ENCODE results near the gene YES1. TPM values are rescaled to one million over a fixed set of nuclear protein-coding genes. Genes with fewer than 3 reads are reported as not detected.

Gene YES1
- total and polyA plus RNA-seq, 2 of the 13 experiments (the other 11 are each of a cell fraction or from before 2014, with no cell fraction given): 17.2 to 70.8 TPM

DNA sequence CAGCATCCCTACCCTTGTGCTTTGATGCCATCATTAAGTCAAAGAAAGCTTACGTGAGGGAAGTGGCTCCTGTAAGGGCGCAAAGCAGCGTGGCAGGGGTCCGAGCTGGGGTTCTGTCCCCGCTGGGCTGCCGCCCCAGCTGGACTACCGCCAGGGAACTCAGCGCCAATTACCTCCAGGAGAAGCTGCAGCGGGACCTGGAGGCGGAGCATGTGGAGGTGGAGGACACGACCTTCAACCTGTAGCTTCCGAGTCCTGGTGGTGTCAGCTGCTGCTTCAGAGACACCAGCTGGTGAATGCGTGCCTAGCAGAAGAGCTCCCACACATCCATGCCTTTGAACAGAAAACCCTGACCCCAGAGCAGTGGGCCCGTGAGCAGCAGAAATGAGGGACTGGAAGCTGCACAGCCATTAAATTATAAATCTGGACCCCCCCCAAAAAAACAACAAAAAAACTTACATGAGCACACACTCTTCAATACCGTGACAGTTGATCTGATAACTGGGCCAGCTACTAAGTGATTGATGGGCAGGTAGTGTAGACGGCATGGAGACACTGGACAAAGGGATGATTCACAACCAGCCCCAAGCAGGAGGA, 20.1 kb upstream of the YES1 start (continued):
- TF ChIP-seq SAFB2 (CRISPR knock-in tag; IDR thresholded peaks at IDR 0.05; ENCODE audit: borderline replicate concordance, low read depth) (no peak; the same call in 1 of the 2 replicates), MTERF4 (CRISPR knock-in tag; IDR thresholded peaks at IDR 0.05) (no peak), ZNF589 (CRISPR knock-in tag; conservative IDR thresholded peaks at IDR 0.05) (no peak), HDAC6 (IDR thresholded peaks at IDR 0.05; ENCODE audit: low read depth, low read length) (no peak), SUZ12 (IDR thresholded peaks at IDR 0.05; ENCODE audit: low read depth, low read length) (no peak), HHEX (CRISPR knock-in tag; IDR thresholded peaks at IDR 0.05) (no peak), ZMYM2 (CRISPR knock-in tag; IDR thresholded peaks at IDR 0.05) (no peak), ZNF235 (CRISPR knock-in tag; IDR thresholded peaks at IDR 0.05; ENCODE audit: borderline replicate concordance) (no peak), MLLT10 (CRISPR knock-in tag; IDR thresholded peaks at IDR 0.05) (no peak), CENPX (CRISPR knock-in tag; IDR thresholded peaks at IDR 0.05) (no peak), ZBTB3 (CRISPR knock-in tag; IDR thresholded peaks at IDR 0.05; ENCODE audit: borderline replicate concordance, low read depth) (no peak), NFAT5 (CRISPR knock-in tag; IDR thresholded peaks at IDR 0.05) (no peak), ZNF33A (CRISPR knock-in tag; IDR thresholded peaks at IDR 0.05; ENCODE audit: borderline replicate concordance) (no peak)
- TF ChIP-seq, protein P1, sequence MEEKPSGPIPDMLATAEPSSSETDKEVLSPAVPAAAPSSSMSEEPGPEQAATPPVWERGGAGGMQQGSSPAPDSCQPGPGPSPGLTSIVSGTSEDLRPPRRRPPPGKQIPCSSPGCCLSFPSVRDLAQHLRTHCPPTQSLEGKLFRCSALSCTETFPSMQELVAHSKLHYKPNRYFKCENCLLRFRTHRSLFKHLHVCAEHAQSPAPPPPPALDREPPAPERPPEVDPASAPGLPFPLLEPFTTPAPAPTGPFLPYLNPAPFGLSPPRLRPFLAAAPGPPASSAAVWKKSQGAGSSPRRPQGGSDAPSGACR (CRISPR knock-in tag; IDR thresholded peaks at IDR 0.05): no peak
- TF ChIP-seq, protein P2, sequence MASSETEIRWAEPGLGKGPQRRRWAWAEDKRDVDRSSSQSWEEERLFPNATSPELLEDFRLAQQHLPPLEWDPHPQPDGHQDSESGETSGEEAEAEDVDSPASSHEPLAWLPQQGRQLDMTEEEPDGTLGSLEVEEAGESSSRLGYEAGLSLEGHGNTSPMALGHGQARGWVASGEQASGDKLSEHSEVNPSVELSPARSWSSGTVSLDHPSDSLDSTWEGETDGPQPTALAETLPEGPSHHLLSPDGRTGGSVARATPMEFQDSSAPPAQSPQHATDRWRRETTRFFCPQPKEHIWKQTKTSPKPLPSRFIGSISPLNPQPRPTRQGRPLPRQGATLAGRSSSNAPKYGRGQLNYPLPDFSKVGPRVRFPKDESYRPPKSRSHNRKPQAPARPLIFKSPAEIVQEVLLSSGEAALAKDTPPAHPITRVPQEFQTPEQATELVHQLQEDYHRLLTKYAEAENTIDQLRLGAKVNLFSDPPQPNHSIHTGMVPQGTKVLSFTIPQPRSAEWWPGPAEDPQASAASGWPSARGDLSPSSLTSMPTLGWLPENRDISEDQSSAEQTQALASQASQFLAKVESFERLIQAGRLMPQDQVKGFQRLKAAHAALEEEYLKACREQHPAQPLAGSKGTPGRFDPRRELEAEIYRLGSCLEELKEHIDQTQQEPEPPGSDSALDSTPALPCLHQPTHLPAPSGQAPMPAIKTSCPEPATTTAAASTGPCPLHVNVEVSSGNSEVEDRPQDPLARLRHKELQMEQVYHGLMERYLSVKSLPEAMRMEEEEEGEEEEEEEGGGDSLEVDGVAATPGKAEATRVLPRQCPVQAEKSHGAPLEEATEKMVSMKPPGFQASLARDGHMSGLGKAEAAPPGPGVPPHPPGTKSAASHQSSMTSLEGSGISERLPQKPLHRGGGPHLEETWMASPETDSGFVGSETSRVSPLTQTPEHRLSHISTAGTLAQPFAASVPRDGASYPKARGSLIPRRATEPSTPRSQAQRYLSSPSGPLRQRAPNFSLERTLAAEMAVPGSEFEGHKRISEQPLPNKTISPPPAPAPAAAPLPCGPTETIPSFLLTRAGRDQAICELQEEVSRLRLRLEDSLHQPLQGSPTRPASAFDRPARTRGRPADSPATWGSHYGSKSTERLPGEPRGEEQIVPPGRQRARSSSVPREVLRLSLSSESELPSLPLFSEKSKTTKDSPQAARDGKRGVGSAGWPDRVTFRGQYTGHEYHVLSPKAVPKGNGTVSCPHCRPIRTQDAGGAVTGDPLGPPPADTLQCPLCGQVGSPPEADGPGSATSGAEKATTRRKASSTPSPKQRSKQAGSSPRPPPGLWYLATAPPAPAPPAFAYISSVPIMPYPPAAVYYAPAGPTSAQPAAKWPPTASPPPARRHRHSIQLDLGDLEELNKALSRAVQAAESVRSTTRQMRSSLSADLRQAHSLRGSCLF (CRISPR knock-in tag; IDR thresholded peaks at IDR 0.05; ENCODE audit: borderline replicate concordance): no peak
- TF ChIP-seq, protein P3, sequence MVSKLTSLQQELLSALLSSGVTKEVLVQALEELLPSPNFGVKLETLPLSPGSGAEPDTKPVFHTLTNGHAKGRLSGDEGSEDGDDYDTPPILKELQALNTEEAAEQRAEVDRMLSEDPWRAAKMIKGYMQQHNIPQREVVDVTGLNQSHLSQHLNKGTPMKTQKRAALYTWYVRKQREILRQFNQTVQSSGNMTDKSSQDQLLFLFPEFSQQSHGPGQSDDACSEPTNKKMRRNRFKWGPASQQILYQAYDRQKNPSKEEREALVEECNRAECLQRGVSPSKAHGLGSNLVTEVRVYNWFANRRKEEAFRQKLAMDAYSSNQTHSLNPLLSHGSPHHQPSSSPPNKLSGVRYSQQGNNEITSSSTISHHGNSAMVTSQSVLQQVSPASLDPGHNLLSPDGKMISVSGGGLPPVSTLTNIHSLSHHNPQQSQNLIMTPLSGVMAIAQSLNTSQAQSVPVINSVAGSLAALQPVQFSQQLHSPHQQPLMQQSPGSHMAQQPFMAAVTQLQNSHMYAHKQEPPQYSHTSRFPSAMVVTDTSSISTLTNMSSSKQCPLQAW (CRISPR knock-in tag; IDR thresholded peaks at IDR 0.05): no peak; the same call in 1 of the 2 replicates

Data from HepG2 (cell line).